ENCODE data around the gene CDC42EP5.

- TF ChIP-seq TAF1 (IDR thresholded peaks at IDR 0.05; ENCODE audit: borderline replicate concordance, insufficient read depth, low read length) (no peak), SIN3A (IDR thresholded peaks at IDR 0.05; ENCODE audit: borderline replicate concordance, insufficient read depth, low read length) (no peak), POLR2AphosphoS5 (IDR thresholded peaks at IDR 0.05; ENCODE audit: low read depth, low read length) (no peak; the same call in 1 of the 2 replicates), FOXP2 (optimal IDR thresholded peaks at IDR 0.05; ENCODE audit: borderline replicate concordance, extremely low read depth, extremely low read length, insufficient read depth) (no peak)
- TF ChIP-seq, protein P1, sequence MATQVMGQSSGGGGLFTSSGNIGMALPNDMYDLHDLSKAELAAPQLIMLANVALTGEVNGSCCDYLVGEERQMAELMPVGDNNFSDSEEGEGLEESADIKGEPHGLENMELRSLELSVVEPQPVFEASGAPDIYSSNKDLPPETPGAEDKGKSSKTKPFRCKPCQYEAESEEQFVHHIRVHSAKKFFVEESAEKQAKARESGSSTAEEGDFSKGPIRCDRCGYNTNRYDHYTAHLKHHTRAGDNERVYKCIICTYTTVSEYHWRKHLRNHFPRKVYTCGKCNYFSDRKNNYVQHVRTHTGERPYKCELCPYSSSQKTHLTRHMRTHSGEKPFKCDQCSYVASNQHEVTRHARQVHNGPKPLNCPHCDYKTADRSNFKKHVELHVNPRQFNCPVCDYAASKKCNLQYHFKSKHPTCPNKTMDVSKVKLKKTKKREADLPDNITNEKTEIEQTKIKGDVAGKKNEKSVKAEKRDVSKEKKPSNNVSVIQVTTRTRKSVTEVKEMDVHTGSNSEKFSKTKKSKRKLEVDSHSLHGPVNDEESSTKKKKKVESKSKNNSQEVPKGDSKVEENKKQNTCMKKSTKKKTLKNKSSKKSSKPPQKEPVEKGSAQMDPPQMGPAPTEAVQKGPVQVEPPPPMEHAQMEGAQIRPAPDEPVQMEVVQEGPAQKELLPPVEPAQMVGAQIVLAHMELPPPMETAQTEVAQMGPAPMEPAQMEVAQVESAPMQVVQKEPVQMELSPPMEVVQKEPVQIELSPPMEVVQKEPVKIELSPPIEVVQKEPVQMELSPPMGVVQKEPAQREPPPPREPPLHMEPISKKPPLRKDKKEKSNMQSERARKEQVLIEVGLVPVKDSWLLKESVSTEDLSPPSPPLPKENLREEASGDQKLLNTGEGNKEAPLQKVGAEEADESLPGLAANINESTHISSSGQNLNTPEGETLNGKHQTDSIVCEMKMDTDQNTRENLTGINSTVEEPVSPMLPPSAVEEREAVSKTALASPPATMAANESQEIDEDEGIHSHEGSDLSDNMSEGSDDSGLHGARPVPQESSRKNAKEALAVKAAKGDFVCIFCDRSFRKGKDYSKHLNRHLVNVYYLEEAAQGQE (IDR thresholded peaks at IDR 0.05; ENCODE audit: insufficient read depth in 1 of 2, low read depth in 2 of 2, low read length in 2 of 2): no peak
These were observed 11.9 kb downstream of the CDC42EP5 start for GRCh38 chr19:54461210-54461609.
